ENCODE measurements around the gene ERVW-1.

The ERVW-1 gene

DNA sequence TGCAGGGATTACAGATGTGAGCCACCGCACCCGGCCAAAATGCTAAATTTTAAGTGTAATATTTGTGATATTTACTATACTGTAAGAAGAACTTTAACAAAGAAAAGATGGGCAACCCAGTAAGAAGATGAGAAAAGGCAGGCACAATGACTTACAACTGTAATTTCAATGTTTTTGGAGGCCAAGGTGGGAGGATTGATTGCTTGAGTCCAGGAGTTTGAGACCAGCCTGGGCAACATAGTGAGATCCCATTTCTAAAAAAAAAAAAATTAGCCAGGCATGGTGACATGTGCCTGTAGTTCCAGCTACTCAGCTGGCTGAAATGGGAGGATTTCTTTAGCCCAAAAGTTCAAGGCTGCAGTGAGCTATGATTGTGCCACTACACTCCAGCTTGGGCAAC lies 42.2 kb downstream of the ERVW-1 start:
- H3K4me2 ChIP-seq (ENCODE audit: low read length): no peak overlapping the region
- no peak overlapping the region for H3K27ac ChIP-seq (ENCODE audit: low read depth, low read length)
- no peak overlapping the region for H3K23ac ChIP-seq (ENCODE audit: low read length)
- H3K56ac ChIP-seq (ENCODE audit: low read length): no peak overlapping the region
- H4K5ac ChIP-seq (ENCODE audit: low read length): no peak overlapping the region
- no peak overlapping the region for H3K9ac ChIP-seq (ENCODE audit: low read length)
- no peak overlapping the region for H4K8ac ChIP-seq (ENCODE audit: low read depth, low read length)
- H3K79me2 ChIP-seq (ENCODE audit: control insufficient read depth, insufficient read depth, low read length): no peaks in the 10 kb centered on the region
- H2BK15ac ChIP-seq (replicated peaks; ENCODE audit: low read depth): no peak overlapping the region
- DNase-seq: no peak
- no peak overlapping the region for H2BK120ac ChIP-seq (ENCODE audit: low read depth, low read length)
- H3K27me3 ChIP-seq (ENCODE audit: insufficient read depth, low read length, poor library complexity): no peaks in the 10 kb centered on the region
- no peak overlapping the region for H3K4ac ChIP-seq (ENCODE audit: low read depth, low read length)
- H3K4me1 ChIP-seq (ENCODE audit: control insufficient read depth, low read depth, low read length): no peaks in the 10 kb centered on the region
- H2AK5ac ChIP-seq (ENCODE audit: low read length): no peak overlapping the region
- H3K4me3 ChIP-seq (ENCODE audit: low read length): no peak overlapping the region
- WGBS (ENCODE audit: extremely low coverage, insufficient coverage, low lambda C conversion rate): no CpG with 5 or more reads among the region's 2 CpGs
- no peak overlapping the region for H3K18ac ChIP-seq (ENCODE audit: low read length)
- no peak overlapping the region for H2BK5ac ChIP-seq (ENCODE audit: low read length)
- H3K79me1 ChIP-seq (ENCODE audit: low read length): no peaks in the 10 kb centered on the region
- no peaks in the 10 kb centered on the region for H3K36me3 ChIP-seq (ENCODE audit: control insufficient read depth, insufficient read depth, low read length)

DNA sequence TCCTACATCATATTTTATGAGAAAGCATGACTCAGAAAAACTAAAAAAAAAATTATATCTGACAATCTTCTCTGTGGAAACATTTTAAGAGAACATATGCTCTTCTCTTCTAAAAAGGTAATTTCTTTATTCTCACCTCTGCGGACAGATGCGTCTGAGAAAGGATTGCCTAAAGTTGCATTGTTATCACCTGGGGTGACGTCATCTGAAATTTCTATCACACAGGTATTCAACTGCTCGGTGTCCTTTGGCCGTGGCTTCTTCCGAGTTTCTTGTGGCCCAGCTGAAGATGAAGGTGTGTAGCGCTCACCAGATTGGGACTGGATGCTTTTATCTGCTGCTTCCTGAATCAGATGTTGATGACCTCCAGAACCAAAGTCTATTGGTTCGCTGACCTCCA lies 44.7 kb downstream of the ERVW-1 start:
- Histone ChIP-seq H3K79me1 (ENCODE audit: low read length) (no peaks in the 10 kb centered on the region), H2BK5ac (ENCODE audit: low read length) (no peak overlapping the region), H4K5ac (ENCODE audit: low read length) (no peak overlapping the region), H3K4me3 (ENCODE audit: low read length) (no peak overlapping the region), H3K36me3 (ENCODE audit: control insufficient read depth, insufficient read depth, low read length) (no peaks in the 10 kb centered on the region), H2BK120ac (ENCODE audit: low read depth, low read length) (no peak overlapping the region), H3K4me2 (ENCODE audit: low read length) (no peak overlapping the region), H3K4ac (ENCODE audit: low read depth, low read length) (no peak overlapping the region), H3K27me3 (ENCODE audit: insufficient read depth, low read length, poor library complexity) (no peaks in the 10 kb centered on the region), H3K23ac (ENCODE audit: low read length) (no peak overlapping the region), H3K27ac (ENCODE audit: low read depth, low read length) (no peak overlapping the region), H2BK15ac (replicated peaks; ENCODE audit: low read depth) (no peak overlapping the region), H4K8ac (ENCODE audit: low read depth, low read length) (no peak overlapping the region), H3K56ac (ENCODE audit: low read length) (no peak overlapping the region), H3K79me2 (ENCODE audit: control insufficient read depth, insufficient read depth, low read length) (no peaks in the 10 kb centered on the region), H2AK5ac (ENCODE audit: low read length) (no peak overlapping the region), H3K18ac (ENCODE audit: low read length) (no peak overlapping the region), H3K4me1 (ENCODE audit: control insufficient read depth, low read depth, low read length) (no peaks in the 10 kb centered on the region), H3K9ac (ENCODE audit: low read length) (no peak overlapping the region)
- DNase-seq: no peak
- no CpG with 5 or more reads among the region's 8 CpGs for WGBS (ENCODE audit: extremely low coverage, insufficient coverage, low lambda C conversion rate)

DNA sequence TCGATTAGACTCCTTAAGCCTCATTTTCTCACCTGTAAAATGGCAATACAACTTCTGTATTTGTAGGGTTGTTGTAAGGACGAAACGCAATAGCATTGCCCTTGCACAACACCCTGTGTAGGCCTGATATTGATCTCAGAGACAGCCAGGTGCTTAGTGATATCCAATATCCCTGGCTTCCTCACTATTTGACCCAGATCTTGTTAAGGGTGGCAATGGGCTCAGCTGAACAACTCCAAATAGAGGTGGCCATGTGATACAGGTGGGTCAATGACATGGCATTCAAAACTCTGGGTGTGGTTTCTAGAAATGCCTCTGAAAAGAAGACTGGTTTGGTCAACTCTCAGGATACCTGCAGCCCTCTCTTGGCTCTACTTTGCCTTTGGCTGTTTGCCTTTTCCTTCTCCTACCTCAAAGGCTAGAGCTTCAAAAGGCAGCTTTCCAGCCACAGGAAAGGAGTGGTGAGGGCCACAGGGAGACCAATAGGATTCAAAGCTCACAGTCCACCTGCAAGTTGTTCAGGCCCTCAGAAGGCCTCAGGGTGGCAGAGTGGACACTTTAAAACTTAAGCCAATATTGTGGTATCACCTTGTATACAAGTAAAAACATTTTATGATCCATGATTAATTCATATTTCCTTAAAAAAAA lies 45.3 kb downstream of the ERVW-1 start:
- H2AK5ac ChIP-seq (ENCODE audit: low read length): no peak overlapping the region
- no peak for DNase-seq
- H3K4me2 ChIP-seq (ENCODE audit: low read length): no peak overlapping the region
- no peak overlapping the region for H3K4me3 ChIP-seq (ENCODE audit: low read length)
- no peak overlapping the region for H2BK120ac ChIP-seq (ENCODE audit: low read depth, low read length)
- no peak overlapping the region for H3K4ac ChIP-seq (ENCODE audit: low read depth, low read length)
- H2BK15ac ChIP-seq (replicated peaks; ENCODE audit: low read depth): no peak overlapping the region
- no peak overlapping the region for H3K9ac ChIP-seq (ENCODE audit: low read length)
- H3K18ac ChIP-seq (ENCODE audit: low read length): no peak overlapping the region
- H3K36me3 ChIP-seq (ENCODE audit: control insufficient read depth, insufficient read depth, low read length): no peaks in the 10 kb centered on the region
- no peaks in the 10 kb centered on the region for H3K79me2 ChIP-seq (ENCODE audit: control insufficient read depth, insufficient read depth, low read length)
- no peak overlapping the region for H3K56ac ChIP-seq (ENCODE audit: low read length)
- no peak overlapping the region for H4K8ac ChIP-seq (ENCODE audit: low read depth, low read length)
- no peaks in the 10 kb centered on the region for H3K79me1 ChIP-seq (ENCODE audit: low read length)
- H3K27ac ChIP-seq (ENCODE audit: low read depth, low read length): no peak overlapping the region
- no CpG with 5 or more reads among the region's 3 CpGs for WGBS (ENCODE audit: extremely low coverage, insufficient coverage, low lambda C conversion rate)
- H4K5ac ChIP-seq (ENCODE audit: low read length): no peak overlapping the region
- no peaks in the 10 kb centered on the region for H3K27me3 ChIP-seq (ENCODE audit: insufficient read depth, low read length, poor library complexity)
- H3K23ac ChIP-seq (ENCODE audit: low read length): no peak overlapping the region
- H2BK5ac ChIP-seq (ENCODE audit: low read length): no peak overlapping the region
- no peaks in the 10 kb centered on the region for H3K4me1 ChIP-seq (ENCODE audit: control insufficient read depth, low read depth, low read length)

DNA sequence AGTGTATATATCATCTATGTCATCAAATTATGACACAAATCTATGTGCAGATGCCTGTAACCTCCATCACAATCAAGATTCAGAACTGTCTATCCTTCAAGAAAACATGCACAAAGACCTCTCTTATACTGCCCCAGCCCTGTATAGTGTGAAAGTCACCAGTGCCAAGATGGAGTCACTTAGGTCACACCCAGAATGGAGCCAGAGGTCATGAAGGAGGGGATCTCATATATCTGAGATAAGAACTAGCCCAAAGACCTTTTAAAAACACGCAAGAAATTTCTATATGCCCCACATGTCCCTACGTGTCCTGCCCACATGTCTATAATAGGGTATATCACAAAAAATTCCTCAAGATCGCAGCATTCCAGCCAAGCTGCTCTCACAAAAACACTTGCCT lies 50.6 kb downstream of the ERVW-1 start:
- no peak overlapping the region for H2BK5ac ChIP-seq (ENCODE audit: low read length)
- H3K4me2 ChIP-seq (ENCODE audit: low read length): no peak overlapping the region

DNA sequence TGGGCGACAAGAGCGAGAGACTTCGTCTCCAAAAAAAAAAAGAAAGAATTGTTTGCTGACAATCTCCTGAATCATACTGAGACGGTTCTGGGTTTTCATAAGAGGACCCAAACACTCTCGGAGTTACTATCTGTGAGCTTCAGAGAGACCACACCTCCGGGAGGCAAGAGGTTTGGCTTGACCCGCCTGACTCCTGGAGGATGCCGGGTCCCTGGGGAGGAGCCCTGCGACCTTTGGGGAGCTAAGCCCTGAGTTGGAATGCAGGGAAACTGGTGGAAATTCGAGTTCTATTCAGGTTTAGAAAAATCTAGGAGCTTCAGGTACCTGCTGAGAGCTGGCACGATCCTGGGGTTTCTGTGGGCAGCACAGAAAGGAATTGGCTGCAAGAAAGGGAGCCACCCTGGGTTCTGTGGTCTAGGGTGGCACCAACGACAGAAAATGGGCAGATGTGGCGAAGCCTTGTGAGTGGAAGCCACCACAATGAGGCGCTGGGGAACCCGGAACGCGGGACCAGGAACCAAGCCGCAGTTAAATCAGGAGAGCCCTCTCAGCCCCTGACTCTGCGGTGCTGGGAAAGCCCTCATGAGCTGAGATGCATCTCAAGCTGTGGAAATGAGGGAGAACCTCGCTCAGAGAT lies 52.3 kb downstream of the ERVW-1 start:
- no peak overlapping the region for H2BK15ac ChIP-seq (replicated peaks; ENCODE audit: low read depth)
- H2BK120ac ChIP-seq (ENCODE audit: low read depth, low read length): no peak overlapping the region
- no CpG with 5 or more reads among the region's 20 CpGs for WGBS (ENCODE audit: extremely low coverage, insufficient coverage, low lambda C conversion rate)
- H3K4me1 ChIP-seq (ENCODE audit: control insufficient read depth, low read depth, low read length): no peaks in the 10 kb centered on the region
- DNase-seq: no peak
- H3K4ac ChIP-seq (ENCODE audit: low read depth, low read length): no peak overlapping the region
- no peaks in the 10 kb centered on the region for H3K79me1 ChIP-seq (ENCODE audit: low read length)
- no peak overlapping the region for H3K18ac ChIP-seq (ENCODE audit: low read length)
- no peak overlapping the region for H3K56ac ChIP-seq (ENCODE audit: low read length)
- no peak overlapping the region for H3K4me3 ChIP-seq (ENCODE audit: low read length)
- no peak overlapping the region for H2BK5ac ChIP-seq (ENCODE audit: low read length)
- no peak overlapping the region for H4K8ac ChIP-seq (ENCODE audit: low read depth, low read length)
- no peak overlapping the region for H3K4me2 ChIP-seq (ENCODE audit: low read length)
- no peak overlapping the region for H2AK5ac ChIP-seq (ENCODE audit: low read length)
- no peak overlapping the region for H3K23ac ChIP-seq (ENCODE audit: low read length)
- no peaks in the 10 kb centered on the region for H3K27me3 ChIP-seq (ENCODE audit: insufficient read depth, low read length, poor library complexity)
- no peak overlapping the region for H3K9ac ChIP-seq (ENCODE audit: low read length)
- H3K27ac ChIP-seq (ENCODE audit: low read depth, low read length): no peak overlapping the region
- no peaks in the 10 kb centered on the region for H3K79me2 ChIP-seq (ENCODE audit: control insufficient read depth, insufficient read depth, low read length)
- H4K5ac ChIP-seq (ENCODE audit: low read length): no peak overlapping the region
- H3K36me3 ChIP-seq (ENCODE audit: control insufficient read depth, insufficient read depth, low read length): no peaks in the 10 kb centered on the region

More for the DNA sequence above, 50.6 kb downstream of the ERVW-1 start:
- no peak for DNase-seq
- Histone ChIP-seq H2BK15ac (replicated peaks; ENCODE audit: low read depth) (no peak overlapping the region), H4K5ac (ENCODE audit: low read length) (no peak overlapping the region), H4K8ac (ENCODE audit: low read depth, low read length) (no peak overlapping the region), H3K79me2 (ENCODE audit: control insufficient read depth, insufficient read depth, low read length) (no peaks in the 10 kb centered on the region), H3K27me3 (ENCODE audit: insufficient read depth, low read length, poor library complexity) (no peaks in the 10 kb centered on the region), H2AK5ac (ENCODE audit: low read length) (no peak overlapping the region), H2BK120ac (ENCODE audit: low read depth, low read length) (no peak overlapping the region), H3K18ac (ENCODE audit: low read length) (no peak overlapping the region), H3K4me3 (ENCODE audit: low read length) (no peak overlapping the region), H3K56ac (ENCODE audit: low read length) (no peak overlapping the region), H3K27ac (ENCODE audit: low read depth, low read length) (no peak overlapping the region), H3K23ac (ENCODE audit: low read length) (no peak overlapping the region), H3K36me3 (ENCODE audit: control insufficient read depth, insufficient read depth, low read length) (no peaks in the 10 kb centered on the region), H3K4me1 (ENCODE audit: control insufficient read depth, low read depth, low read length) (no peaks in the 10 kb centered on the region), H3K9ac (ENCODE audit: low read length) (no peak overlapping the region), H3K79me1 (ENCODE audit: low read length) (no peaks in the 10 kb centered on the region), H3K4ac (ENCODE audit: low read depth, low read length) (no peak overlapping the region)
- no CpG with 5 or more reads among the region's 3 CpGs for WGBS (ENCODE audit: extremely low coverage, insufficient coverage, low lambda C conversion rate)

DNA sequence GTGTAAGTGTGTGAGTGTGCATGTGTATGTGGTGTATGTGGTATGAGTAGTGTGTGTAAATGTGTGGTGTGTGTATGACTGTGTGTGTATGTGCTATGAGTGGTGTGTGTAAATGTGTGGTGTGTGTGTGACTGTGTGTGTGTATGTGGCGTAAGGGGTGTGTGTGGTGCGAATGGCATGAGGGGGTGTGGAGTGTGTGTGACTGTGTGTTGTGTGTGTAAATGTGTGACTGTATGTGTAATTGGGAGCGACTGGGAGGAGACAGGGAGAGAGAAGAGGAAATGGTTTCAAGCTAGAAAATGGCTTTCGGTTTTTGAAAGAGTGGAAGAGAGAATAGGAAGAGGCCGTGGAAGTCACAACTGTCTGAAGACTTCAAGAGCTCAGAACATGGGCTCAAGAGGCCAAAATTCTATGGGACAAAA lies 54.0 kb downstream of the ERVW-1 start:
- H2BK5ac ChIP-seq (ENCODE audit: low read length): no peak overlapping the region
- H3K79me1 ChIP-seq (ENCODE audit: low read length): no peaks in the 10 kb centered on the region
- no peak overlapping the region for H3K4me2 ChIP-seq (ENCODE audit: low read length)
- peak overlapping the region; percentile 82 for H2AK5ac ChIP-seq (ENCODE audit: low read length)
- no peak overlapping the region for H4K5ac ChIP-seq (ENCODE audit: low read length)
- no peak for DNase-seq
- no peaks in the 10 kb centered on the region for H3K79me2 ChIP-seq (ENCODE audit: control insufficient read depth, insufficient read depth, low read length)
- H3K4me1 ChIP-seq (ENCODE audit: control insufficient read depth, low read depth, low read length): no peaks in the 10 kb centered on the region
- no peak overlapping the region for H3K4me3 ChIP-seq (ENCODE audit: low read length)
- no peak overlapping the region for H4K8ac ChIP-seq (ENCODE audit: low read depth, low read length)
- no peak overlapping the region for H3K27ac ChIP-seq (ENCODE audit: low read depth, low read length)
- peak overlapping the region; percentile 9 for H3K9ac ChIP-seq (ENCODE audit: low read length)
- H3K4ac ChIP-seq (ENCODE audit: low read depth, low read length): no peak overlapping the region
- no peaks in the 10 kb centered on the region for H3K27me3 ChIP-seq (ENCODE audit: insufficient read depth, low read length, poor library complexity)
- H2BK120ac ChIP-seq (ENCODE audit: low read depth, low read length): no peak overlapping the region
- H3K23ac ChIP-seq (ENCODE audit: low read length): no peak overlapping the region
- 100% methylated on average over 4 of the region's 5 CpGs for WGBS (ENCODE audit: extremely low coverage, insufficient coverage, low lambda C conversion rate)
- no peaks in the 10 kb centered on the region for H3K36me3 ChIP-seq (ENCODE audit: control insufficient read depth, insufficient read depth, low read length)
- peak overlapping the region; percentile 63 for H3K56ac ChIP-seq (ENCODE audit: low read length)
- no peak overlapping the region for H2BK15ac ChIP-seq (replicated peaks; ENCODE audit: low read depth)
- no peak overlapping the region for H3K18ac ChIP-seq (ENCODE audit: low read length)
